B cell (primary cell): ENCODE data around the gene PLCG2. TPM values are rescaled to one million over a fixed set of nuclear protein-coding genes. Genes with fewer than 3 reads are reported as not detected.

ENCODE experiments used
- ATAC-seq: fragments of 200-7000 bp; cut with Tn5 transposase; one replicate; pipeline ENCODE4 v1.10.0; 2021; ENCODE audit warnings: low read depth, mild to moderate bottlenecking, moderate number of reproducible peaks, moderate library complexity
- CTCF ChIA-PET: fragments of 350-600 bp; sonication (Branson Sonifier 250); formaldehyde crosslinking; loops from one replicate; lab custom pipeline; 2021; ENCODE audit warnings: antibody characterized with exemption, inconsistent platforms; lab: Charles Lee
- POLR2A ChIA-PET: fragments of 350-600 bp; sonication (Branson Sonifier 250); formaldehyde crosslinking; loops from one replicate; lab custom pipeline; 2021; ENCODE audit warnings: antibody characterized with exemption; lab: Charles Lee
- DNase-seq: peaks from one replicate; pipeline ENCODE4 v3.0.0; 2013
- H2AFZ ChIP-seq: 2 replicates; pipeline ENCODE4 v1.6.1; 2012; ENCODE audit warnings: mild to moderate bottlenecking, low read depth, low read length; ENCODE audit not compliant: insufficient read depth, poor library complexity, severe bottlenecking
- H3K27ac ChIP-seq, 2 donors: 1 replicate in 1 of 2; 2 replicates in 1 of 2; pipeline ENCODE4 v1.5.1; 2012 to 2013; ENCODE audit warnings: low read length in 2 of 2, mild to moderate bottlenecking in 2 of 2, moderate library complexity in 1 of 2
- H3K27me3 ChIP-seq, 4 experiments: fragments of 200-600 bp in 1 of 4; sonication (generic) in 1 of 4; replicated peaks in 1 of 4; 1 replicate in 2 of 4; 2 replicates in 2 of 4; pipeline versions ENCODE4 v1.6.1 to v1.7.0; 2013 to 2016; ENCODE audit warnings: low read length in 3 of 4, mild to moderate bottlenecking in 2 of 4, mixed read lengths in 1 of 4, moderate library complexity in 1 of 4; ENCODE audit not compliant: insufficient read depth in 4 of 4, control insufficient read depth in 3 of 4; ENCODE audit errors: control extremely low read depth in 1 of 4
- H3K36me3 ChIP-seq, 2 experiments: replicated peaks in 1 of 2; 1 replicate in 1 of 2; 2 replicates in 1 of 2; pipeline versions ENCODE4 v1.6.1 to v1.7.1; 2013; ENCODE audit warnings: low read length in 1 of 2; ENCODE audit not compliant: insufficient read depth in 2 of 2, control insufficient read depth in 1 of 2; ENCODE audit errors: control extremely low read depth in 1 of 2, extremely low read depth in 1 of 2
- H3K4me1 ChIP-seq, 2 donors: fragments of 200-600 bp in 1 of 2; sonication (generic) in 1 of 2; 1 replicate in 1 of 2; 2 replicates in 1 of 2; pipeline versions ENCODE4 v1.5.1 to v1.6.1; 2013 to 2017; ENCODE audit warnings: low read length in 2 of 2; ENCODE audit not compliant: control insufficient read depth in 2 of 2, insufficient read depth in 2 of 2
- H3K4me2 ChIP-seq: replicated peaks from 2 replicates; pipeline ENCODE3; 2012; ENCODE audit warnings: mild to moderate bottlenecking, low read depth, low read length; ENCODE audit not compliant: poor library complexity, severe bottlenecking
- H3K4me3 ChIP-seq, 5 experiments: fragments of 200-600 bp in 1 of 5; sonication (generic) in 1 of 5; 1 replicate in 3 of 5; 2 replicates in 2 of 5; pipeline versions ENCODE4 v1.5.1 to v1.7.0; 2011 to 2016; ENCODE audit warnings: low read length in 4 of 5, mild to moderate bottlenecking in 4 of 5, low read depth in 2 of 5, control low read depth in 1 of 5, moderate library complexity in 1 of 5; ENCODE audit not compliant: insufficient read depth in 1 of 5; ENCODE audit errors: control extremely low read depth in 1 of 5, extremely low read depth in 1 of 5
- H3K79me2 ChIP-seq: fragments of 200-600 bp; sonication (generic); one replicate; pipeline ENCODE4 v1.6.0; 2016; ENCODE audit warnings: low read length; ENCODE audit not compliant: control insufficient read depth, insufficient read depth
- H3K9ac ChIP-seq: fragments of 200-600 bp; sonication (generic); 2 replicates; pipeline ENCODE4 v1.6.1; 2017; ENCODE audit warnings: mild to moderate bottlenecking, low read length, moderate library complexity
- H3K9me3 ChIP-seq, 3 donors: one replicate each; pipeline versions ENCODE4 v1.6.1 to v1.7.1; 2013; ENCODE audit warnings: low read length in 2 of 3; ENCODE audit not compliant: control insufficient read depth in 2 of 3, insufficient read depth in 1 of 3; ENCODE audit errors: control extremely low read depth in 1 of 3
- H4K20me1 ChIP-seq: 2 replicates; pipeline ENCODE4 v1.6.0; 2012; ENCODE audit warnings: mild to moderate bottlenecking, low read length; ENCODE audit not compliant: insufficient read depth, control insufficient read depth, poor library complexity, severe bottlenecking
- H3K27ac Mint-ChIP-seq: one replicate; pipeline ENCODE4 v1.8.0; 2021; ENCODE audit warnings: mixed read lengths
- H3K27me3 Mint-ChIP-seq: one replicate; pipeline ENCODE4 v1.8.0; 2021; ENCODE audit warnings: mixed read lengths
- H3K4me1 Mint-ChIP-seq: one replicate; pipeline ENCODE4 v1.8.0; 2021; ENCODE audit warnings: mixed read lengths
- H3K4me3 Mint-ChIP-seq: one replicate; pipeline ENCODE4 v1.8.0; 2021; ENCODE audit warnings: mixed read lengths
- H3K9me3 Mint-ChIP-seq: one replicate; pipeline ENCODE4 v1.8.0; 2022; ENCODE audit warnings: mixed read lengths; ENCODE audit not compliant: insufficient read depth
- EZH2 ChIP-seq: IDR thresholded peaks from 2 replicates; pipeline ENCODE4 v1.6.1; 2012; ENCODE audit warnings: borderline replicate concordance, low read depth, mild to moderate bottlenecking, moderate library complexity, low read length; ENCODE audit not compliant: insufficient read depth, poor library complexity, severe bottlenecking
- WGBS: methylation state at CpG from one replicate; pipeline ENCODE4 v1.1.5; 2013; ENCODE audit warnings: missing lambda C conversion rate; ENCODE audit not compliant: insufficient coverage; 5-methylcytosine and 5-hydroxymethylcytosine counted together
- intact Hi-C: fragments of 100-400 bp; cut with micrococcal nuclease; formaldehyde crosslinking; loops from one replicate; pipeline ENCODE4 v1.10.0; 2022
- polyA plus RNA-seq: library from polyadenylated mRNA; depleted of rRNA; stranded (reverse); fragments of >200 nt; gene quantifications from 2 replicates; pipeline ENCODE4 v1.2.3, GENCODE V29; 2012
- total RNA-seq, 2 donors: library from RNA; stranded (reverse); fragments of 120-200 nt in 1 of 2; gene quantifications; 1 replicate in 1 of 2; 2 replicates in 1 of 2; pipeline versions ENCODE4 v1.2.3 to v1.2.4, GENCODE V29; 2013 to 2022
- TF ChIP-seq, protein P1 (sequence below): fragments of 200-600 bp; IDR thresholded peaks from one replicate; pipeline ENCODE4 v1.8.0; 2022; ENCODE audit warnings: antibody characterized with exemption, mild to moderate bottlenecking

The PLCG2 gene
- total and polyA plus RNA-seq, 2 donors (not counting 1 experiment from before 2014, with no cell fraction given), result 194 to 812 TPM

DNA sequence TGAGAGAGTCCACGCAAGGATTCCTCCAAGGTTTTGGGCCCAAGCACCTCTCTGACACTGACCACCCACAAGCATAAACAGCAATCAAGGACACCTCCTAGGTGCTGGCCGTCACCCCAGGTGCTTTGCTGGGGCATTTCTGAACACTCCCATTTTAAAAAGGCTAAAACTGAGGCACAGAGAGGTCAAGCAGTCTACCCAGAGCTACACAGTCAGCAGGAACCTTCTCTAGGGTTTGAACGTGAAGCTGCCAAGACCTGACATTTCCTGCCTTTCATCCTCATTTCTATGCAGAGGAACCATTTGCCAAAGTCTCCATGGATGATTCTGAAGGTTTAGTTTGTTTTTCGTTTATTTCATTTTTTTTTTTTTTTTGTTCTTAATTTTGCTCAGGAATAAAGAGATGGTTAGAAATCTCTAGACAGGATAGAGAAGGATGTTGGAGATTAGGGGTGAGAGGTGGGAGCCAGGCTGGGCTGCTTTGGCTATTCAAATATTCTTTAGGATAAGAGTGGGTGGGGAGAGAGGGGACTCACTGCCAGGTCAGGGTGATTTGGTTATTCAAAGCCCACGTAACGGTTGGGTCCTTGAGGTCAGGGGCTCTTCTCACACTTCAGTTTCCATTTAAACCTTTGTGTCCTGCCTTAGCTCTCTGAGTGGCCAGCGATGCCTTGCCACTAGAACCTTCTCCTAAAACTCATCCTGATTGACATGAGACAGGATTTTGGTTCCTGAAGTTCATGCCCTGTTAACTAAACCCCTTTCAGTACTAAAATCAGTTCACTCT, 6.2 kb downstream of the PLCG2 start:
- Histone ChIP-seq H3K4me1 (peaks cover 77 to 84% of the 10 kb centered on the region in 2 donors), H4K20me1 (peaks cover 88% of the 10 kb centered on the region), H3K36me3 (peaks cover 0 to 64% of the 10 kb centered on the region in 2 experiments), H3K27me3 (no peaks in the 10 kb centered on the region), H3K4me2 (peak overlapping the region; percentile 66), H3K79me2 (peaks cover 99% of the 10 kb centered on the region), H3K9me3 (no peaks in the 10 kb centered on the region), H3K27ac (peak overlapping the region; percentile 26 to 74), H2AFZ (no peak overlapping the region), H3K4me3 (no peak overlapping the region), H3K9ac (no peak overlapping the region)
- intact Hi-C loops, result loop anchor here (2.0 kb wide), 1 partner anchor 45 kb away; no protein-coding TSS in a partner anchor
- Mint-ChIP-seq H3K4me1 (peaks cover 88% of the 10 kb centered on the region), H3K27ac (peak overlapping the region; percentile 89), H3K4me3 (peak overlapping the region; percentile 82), H3K27me3 (no peaks in the 10 kb centered on the region), H3K9me3 (no peaks in the 10 kb centered on the region)
- 82% methylated on average over 3 of the region's 7 CpGs for WGBS
- ChIA-PET CTCF (interaction anchor here (0.7 to 2.4 kb wide), 13 partner anchors 11 to 103 kb away, joined by 3 to 7 read pairs (median 4); no protein-coding TSS in a partner anchor), POLR2A (interaction anchor here (0.7 to 1.8 kb wide), 6 partner anchors 13 to 80 kb away, joined by 3 to 6 read pairs (median 4); no protein-coding TSS in a partner anchor)
- no peak for ATAC-seq
- DNase-seq, result no peak
- no peak for TF ChIP-seq EZH2

- H3K27me3 Mint-ChIP-seq, result no peaks in the 10 kb centered on the region
- Histone ChIP-seq H4K20me1 (peaks cover 89% of the 10 kb centered on the region), H3K4me2 (peak overlapping the region; percentile 66), H2AFZ (no peak overlapping the region), H3K27ac (peak overlapping the region; percentile 30 to 74), H3K79me2 (peaks cover 99% of the 10 kb centered on the region), H3K4me1 (peaks cover 76 to 84% of the 10 kb centered on the region in 2 donors), H3K9ac (no peak overlapping the region), H3K27me3 (no peaks in the 10 kb centered on the region), H3K4me3 (no peak overlapping the region), H3K36me3 (peaks cover 0 to 70% of the 10 kb centered on the region in 2 experiments), H3K9me3 (no peaks in the 10 kb centered on the region)
- peaks cover 89% of the 10 kb centered on the region for H3K4me1 Mint-ChIP-seq
- peak overlapping the region; percentile 72 for H3K27ac Mint-ChIP-seq
- CTCF ChIA-PET, result interaction anchor here (0.6 to 2.0 kb wide), 11 partner anchors 12 to 103 kb away, joined by 3 to 7 read pairs (median 4); no protein-coding TSS in a partner anchor
- H3K4me3 Mint-ChIP-seq, result peak overlapping the region; percentile 82
- POLR2A ChIA-PET, result interaction anchor here (0.6 to 1.8 kb wide), 5 partner anchors 9 to 26 kb away, joined by 3 to 6 read pairs (median 4); no protein-coding TSS in a partner anchor
- DNase-seq, result no peak
- ATAC-seq, result no peak
- intact Hi-C loops, result loop anchor here (1.0 kb wide), 1 partner anchor 8 kb away; no protein-coding TSS in a partner anchor
- no peaks in the 10 kb centered on the region for H3K9me3 Mint-ChIP-seq
- 48% methylated on average over 3 of the region's 6 CpGs for WGBS
- TF ChIP-seq EZH2, result no peak
- TF ChIP-seq, protein P1, sequence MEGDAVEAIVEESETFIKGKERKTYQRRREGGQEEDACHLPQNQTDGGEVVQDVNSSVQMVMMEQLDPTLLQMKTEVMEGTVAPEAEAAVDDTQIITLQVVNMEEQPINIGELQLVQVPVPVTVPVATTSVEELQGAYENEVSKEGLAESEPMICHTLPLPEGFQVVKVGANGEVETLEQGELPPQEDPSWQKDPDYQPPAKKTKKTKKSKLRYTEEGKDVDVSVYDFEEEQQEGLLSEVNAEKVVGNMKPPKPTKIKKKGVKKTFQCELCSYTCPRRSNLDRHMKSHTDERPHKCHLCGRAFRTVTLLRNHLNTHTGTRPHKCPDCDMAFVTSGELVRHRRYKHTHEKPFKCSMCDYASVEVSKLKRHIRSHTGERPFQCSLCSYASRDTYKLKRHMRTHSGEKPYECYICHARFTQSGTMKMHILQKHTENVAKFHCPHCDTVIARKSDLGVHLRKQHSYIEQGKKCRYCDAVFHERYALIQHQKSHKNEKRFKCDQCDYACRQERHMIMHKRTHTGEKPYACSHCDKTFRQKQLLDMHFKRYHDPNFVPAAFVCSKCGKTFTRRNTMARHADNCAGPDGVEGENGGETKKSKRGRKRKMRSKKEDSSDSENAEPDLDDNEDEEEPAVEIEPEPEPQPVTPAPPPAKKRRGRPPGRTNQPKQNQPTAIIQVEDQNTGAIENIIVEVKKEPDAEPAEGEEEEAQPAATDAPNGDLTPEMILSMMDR, result no peak
Measured at GRCh38 chr16:81786321-81786720, 7.2 kb downstream of the PLCG2 start.
